Breast epithelium (tissue), 3 donors: ENCODE data around the gene NFKBIB.

Source experiments
- CTCF ChIP-seq, 3 donors: fragments of 450-650 bp; IDR thresholded peaks; one replicate each; pipeline ENCODE4 v1.5.1; 2016 to 2017; ENCODE audit warnings: antibody characterized with exemption in 3 of 3, mild to moderate bottlenecking in 3 of 3, moderate library complexity in 3 of 3
- POLR2A ChIP-seq: fragments of 450-650 bp; IDR thresholded peaks from one replicate; pipeline ENCODE4 v1.6.1; 2016; ENCODE audit warnings: antibody characterized with exemption, mild to moderate bottlenecking, moderate library complexity
- POLR2AphosphoS5 ChIP-seq, 3 donors: sonication (generic); formaldehyde crosslinking; IDR thresholded peaks; one replicate each; pipeline ENCODE4 v1.6.1; 2017; ENCODE audit warnings: antibody characterized with exemption in 3 of 3

GRCh38 chr19:38852231-38853044 lies 47.3 kb upstream of the NFKBIB start:
- no peak for TF ChIP-seq CTCF (IDR thresholded peaks at IDR 0.05)
- no peak for TF ChIP-seq POLR2A
- peak in 2 of 3 donors; percentile 43 to 47 for TF ChIP-seq POLR2AphosphoS5 (IDR thresholded peaks at IDR 0.05)
